SKM-1 treated with dmso at 0.1 percent for 144 hours (cell line): ENCODE data around the gene UIMC1.
"Not testable (repeated sequence)": the region's sequence is repeated elsewhere in the genome, so short reads cannot be mapped to it uniquely, and the experiment has no call there.

ENCODE experiments used
- DNase-seq: peaks from one replicate; lab custom pipeline; 2025; ENCODE audit not compliant: unreplicated experiment; lab: John Stamatoyannopoulos, UW

UIMC1 gene

GRCh38 chr5:176873541-176874172, 132.9 kb downstream of the UIMC1 start:
- DNase-seq, result no peak

DNA sequence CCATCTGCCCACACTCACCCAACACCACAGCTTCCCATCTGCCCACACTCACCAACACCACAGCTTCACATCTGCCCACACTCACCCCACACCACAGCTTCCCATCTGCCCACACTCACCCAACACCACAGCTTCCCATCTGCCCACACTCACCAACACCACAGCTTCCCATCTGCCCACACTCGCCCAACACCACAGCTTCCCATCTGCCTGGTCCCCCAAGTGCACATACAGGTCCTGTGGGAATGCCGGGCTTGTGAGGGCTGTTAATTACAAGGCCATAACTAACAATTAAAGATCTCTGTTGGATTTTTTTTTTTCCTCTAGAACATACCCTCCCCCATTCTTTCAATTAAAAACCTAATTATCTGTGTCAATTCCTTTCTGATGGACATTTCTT, 133.6 kb downstream of the UIMC1 start:
- not testable (repeated sequence) for DNase-seq

- DNase-seq, result not testable (repeated sequence)
Observed at GRCh38 chr5:176872586-176872985, 134.0 kb downstream of the UIMC1 start.

GRCh38 chr5:176870644-176871043, 135.9 kb downstream of the UIMC1 start:
- not testable (repeated sequence) for DNase-seq

GRCh38 chr5:176870110-176870591, 136.4 kb downstream of the UIMC1 start:
- no peak for DNase-seq

- no peak for DNase-seq
Observed at GRCh38 chr5:176869501-176870109, 137.0 kb downstream of the UIMC1 start.

- no peak for DNase-seq
Observed at GRCh38 chr5:176868731-176869130, 137.8 kb downstream of the UIMC1 start.

- no peak for DNase-seq
Observed at GRCh38 chr5:176868126-176868525, 138.5 kb downstream of the UIMC1 start.

DNA sequence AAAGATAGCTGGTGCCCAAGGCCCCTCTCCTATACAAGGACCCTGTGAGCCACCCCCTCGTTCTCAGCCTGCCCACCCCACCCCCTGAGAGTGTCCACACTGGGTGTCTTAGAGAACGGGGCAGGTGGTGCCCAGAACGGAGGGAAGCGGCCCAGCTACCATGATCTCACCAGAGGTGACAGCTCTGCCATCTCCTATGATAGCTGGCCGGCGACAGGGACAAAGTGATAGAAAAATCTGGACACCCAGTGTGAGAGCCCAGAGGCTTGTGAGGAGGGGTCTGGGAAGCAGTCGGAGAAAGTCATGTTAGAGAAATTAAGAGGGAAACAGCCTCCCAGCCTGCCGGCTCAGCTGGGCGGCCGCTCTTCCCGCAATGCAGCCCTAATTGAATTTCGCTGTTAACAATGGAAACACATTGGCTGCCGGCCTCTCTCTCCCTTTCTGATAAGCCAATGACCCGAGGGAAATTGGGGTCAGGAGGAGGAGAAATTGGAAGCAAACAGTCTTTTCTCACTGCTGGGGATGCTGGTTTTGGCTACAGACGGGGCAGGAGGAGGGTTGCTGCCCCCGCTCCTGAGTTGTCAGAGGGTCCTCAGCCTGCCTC, 139.8 kb downstream of the UIMC1 start:
- DNase-seq, result no peak

- DNase-seq, result no peak
Observed at GRCh38 chr5:176865964-176866363, 140.6 kb downstream of the UIMC1 start.

DNA sequence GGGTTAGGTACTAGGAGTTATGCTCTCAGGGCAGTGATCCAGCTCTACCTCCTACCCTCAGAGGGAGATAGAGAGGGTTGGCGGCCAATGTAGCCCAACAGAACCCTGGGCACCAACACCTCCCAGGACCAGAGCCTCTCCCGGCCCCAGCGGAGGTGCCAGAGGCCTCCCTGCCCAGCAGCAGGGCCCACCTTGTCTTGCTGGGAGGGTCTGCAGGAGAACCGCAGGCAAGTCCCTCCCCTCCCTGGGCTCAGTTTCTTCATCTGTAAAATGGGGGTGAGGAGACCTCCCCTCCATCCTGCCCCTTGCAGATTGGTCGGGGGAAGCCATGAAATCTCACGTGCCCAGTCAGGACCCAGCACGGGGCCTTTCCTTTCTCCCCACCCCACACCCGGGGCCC, 141.8 kb downstream of the UIMC1 start:
- DNase-seq, result no peak

- DNase-seq, result no peak
Observed at GRCh38 chr5:176863765-176864098, 142.8 kb downstream of the UIMC1 start.

DNA sequence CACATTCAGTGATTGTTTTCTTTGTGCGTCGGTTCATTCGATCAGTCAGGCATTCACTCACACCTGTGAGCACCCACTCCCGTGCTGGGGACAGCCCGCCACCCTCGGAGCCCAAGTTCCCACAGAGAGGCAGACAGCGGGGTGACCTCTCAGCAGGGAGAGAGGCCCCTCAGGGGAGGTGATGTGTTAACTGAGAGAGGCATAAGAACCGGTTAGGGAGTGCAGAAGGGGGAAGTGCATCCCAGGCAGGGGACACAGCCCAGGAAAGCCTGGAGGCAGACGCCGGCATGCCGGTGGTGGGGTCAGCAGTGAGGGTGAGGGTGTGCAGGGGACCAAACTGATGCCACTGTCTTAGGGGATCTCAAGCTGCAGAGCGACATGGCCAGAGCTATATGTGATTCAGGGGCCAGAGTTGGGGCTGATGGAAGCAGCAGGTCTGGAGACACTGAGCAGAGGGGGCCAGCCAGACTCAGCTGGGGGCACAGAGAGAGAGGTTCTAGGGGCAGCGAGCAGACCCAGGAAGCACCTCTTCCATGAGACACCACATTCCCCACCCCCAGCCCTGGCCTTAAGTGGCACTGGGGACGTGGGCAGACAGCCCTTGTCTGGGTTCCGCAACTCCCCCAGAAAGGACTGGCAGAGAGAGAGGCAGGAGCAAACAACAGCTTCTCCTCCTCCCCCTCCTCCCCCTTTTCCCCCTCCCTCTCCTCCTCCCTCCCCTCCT, 143.4 kb downstream of the UIMC1 start:
- DNase-seq, result no peak

DNA sequence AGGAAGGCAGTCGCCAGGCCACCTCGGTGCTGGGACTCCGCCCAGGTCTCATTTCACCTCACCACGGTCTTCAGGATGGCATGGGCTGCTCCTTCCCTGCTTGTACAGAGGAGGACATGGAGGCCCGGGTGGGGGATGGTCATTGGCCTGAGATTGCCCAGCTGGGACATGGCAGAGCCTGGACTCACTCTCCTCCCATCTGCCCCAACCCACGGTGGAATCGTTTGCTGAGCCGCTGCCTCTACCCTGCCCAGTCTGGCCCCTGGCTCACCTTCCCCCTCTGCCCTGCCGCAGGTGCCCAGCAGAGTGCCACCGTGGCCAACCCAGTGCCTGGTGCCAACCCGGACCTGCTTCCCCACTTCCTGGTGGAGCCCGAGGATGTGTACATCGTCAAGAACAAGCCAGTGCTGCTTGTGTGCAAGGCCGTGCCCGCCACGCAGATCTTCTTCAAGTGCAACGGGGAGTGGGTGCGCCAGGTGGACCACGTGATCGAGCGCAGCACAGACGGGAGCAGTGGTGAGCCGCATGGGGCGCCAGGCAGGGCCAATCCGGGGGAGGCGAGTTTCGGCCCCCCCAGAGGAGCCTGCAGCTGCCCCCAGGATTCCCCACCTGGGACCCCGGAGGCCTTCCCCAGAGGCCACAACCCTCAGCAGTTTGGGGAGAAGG, 144.1 kb downstream of the UIMC1 start:
- no peak for DNase-seq

GRCh38 chr5:176861276-176861675, 145.3 kb downstream of the UIMC1 start:
- DNase-seq, result no peak

DNA sequence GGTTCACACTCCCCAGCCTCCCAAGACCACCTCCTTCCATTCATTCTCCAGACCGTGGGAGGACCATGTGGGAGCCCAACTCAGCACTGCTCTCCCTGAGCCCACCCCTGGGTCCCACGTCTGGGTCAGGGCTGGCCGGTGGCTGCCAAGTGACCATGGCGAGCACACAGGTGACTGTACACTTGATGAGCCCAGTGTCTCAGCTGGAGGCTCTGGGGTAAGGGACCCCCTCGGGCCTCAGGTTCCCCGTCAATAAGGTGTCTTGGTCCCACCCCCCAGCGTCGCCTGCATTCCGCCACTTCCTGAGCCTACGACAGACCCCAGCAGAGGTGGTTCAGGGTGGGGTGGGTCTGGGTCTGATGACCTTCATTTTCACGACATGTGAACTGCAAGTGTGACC, 146.2 kb downstream of the UIMC1 start:
- DNase-seq, result no peak

- no peak for DNase-seq
Observed at GRCh38 chr5:176859916-176860315, 146.7 kb downstream of the UIMC1 start.

GRCh38 chr5:176857894-176858273, 148.7 kb downstream of the UIMC1 start:
- DNase-seq, result no peak

DNA sequence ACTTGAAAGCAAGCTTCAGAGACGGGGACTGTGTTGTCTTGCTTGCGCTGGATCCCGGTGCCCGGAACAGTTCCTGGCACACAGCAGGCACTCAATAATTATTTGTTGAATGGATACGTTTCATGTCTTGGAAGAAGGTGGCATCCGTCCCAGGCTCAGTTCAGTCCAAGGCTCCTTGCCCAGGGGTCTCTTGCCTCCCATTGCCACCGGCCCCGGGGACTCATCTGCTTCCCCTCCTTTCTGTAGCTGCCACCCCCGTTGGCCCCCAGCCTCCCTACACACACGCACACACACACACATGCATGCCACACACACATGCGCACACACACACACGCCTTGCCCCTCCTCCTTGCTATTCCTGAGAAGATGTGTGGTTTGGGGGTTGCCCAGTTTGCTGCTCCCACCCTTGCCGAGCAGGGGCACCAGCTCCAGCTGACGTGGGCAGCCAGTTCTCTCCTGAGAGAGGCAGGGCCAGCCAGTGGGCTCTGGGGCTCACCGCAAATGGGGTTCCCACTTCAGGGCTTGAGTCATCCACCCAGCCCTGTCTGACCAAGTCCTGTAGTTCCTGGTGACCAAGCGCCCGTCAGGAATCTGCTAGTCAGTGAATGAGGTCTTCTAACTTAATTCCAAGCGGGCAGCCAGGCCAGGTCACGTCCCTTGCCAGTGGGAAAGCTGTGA, 149.2 kb downstream of the UIMC1 start:
- no peak for DNase-seq

DNA sequence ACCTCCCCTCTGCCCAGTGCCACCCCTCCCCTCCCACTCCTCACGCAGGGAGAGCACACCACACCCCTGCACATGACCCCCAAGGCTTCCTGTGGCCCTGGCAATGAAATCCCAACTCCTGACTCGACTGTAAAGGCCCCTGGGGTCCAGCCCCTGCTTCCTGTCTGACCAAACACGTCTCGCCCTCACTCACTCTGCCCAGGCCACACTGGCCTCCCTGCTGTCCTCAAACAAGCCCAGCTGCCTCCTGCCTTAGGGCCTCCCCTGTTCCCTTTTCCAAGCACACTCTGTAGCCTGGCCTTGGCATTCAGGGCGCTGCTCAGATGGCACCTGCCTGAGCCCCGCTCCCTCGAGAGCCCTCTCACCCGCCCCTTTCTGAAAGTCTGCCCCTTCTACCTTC, 149.8 kb downstream of the UIMC1 start:
- DNase-seq, result no peak

GRCh38 chr5:176855598-176855997, 151.0 kb downstream of the UIMC1 start:
- DNase-seq, result no peak
